Fibroblast of the aortic adventitia (primary cell): ENCODE measurements around the gene PRMT5. TPM values are rescaled to one million over a fixed set of nuclear protein-coding genes. Genes with fewer than 3 reads are reported as not detected.
A peak's percentile ranks its signal among the peaks of the same experiment; 100 is the strongest.

Experiments
- DNase-seq: peaks from one replicate; pipeline ENCODE4 v3.0.0-alpha.2; 2010; ENCODE audit warnings: low read depth
- H3K4me3 ChIP-seq: 2 replicates; pipeline ENCODE4 v1.5.1; 2011; ENCODE audit warnings: low read depth, mild to moderate bottlenecking, control low read depth, low read length, moderate library complexity
- total RNA-seq: library from RNA; depleted of rRNA; stranded (reverse); fragments of >200 nt; gene quantifications from 2 replicates; pipeline ENCODE4 v1.2.3, GENCODE V29; 2012; ENCODE audit warnings: low replicate concordance
- TF ChIP-seq, protein P1 (sequence below): IDR thresholded peaks from 2 replicates; pipeline ENCODE4 v1.5.1; 2011; ENCODE audit warnings: mild to moderate bottlenecking, low read length, control low read depth, inconsistent platforms; ENCODE audit not compliant: insufficient read depth

Gene PRMT5
- total RNA-seq, 1 donor: 53.5 TPM

DNA sequence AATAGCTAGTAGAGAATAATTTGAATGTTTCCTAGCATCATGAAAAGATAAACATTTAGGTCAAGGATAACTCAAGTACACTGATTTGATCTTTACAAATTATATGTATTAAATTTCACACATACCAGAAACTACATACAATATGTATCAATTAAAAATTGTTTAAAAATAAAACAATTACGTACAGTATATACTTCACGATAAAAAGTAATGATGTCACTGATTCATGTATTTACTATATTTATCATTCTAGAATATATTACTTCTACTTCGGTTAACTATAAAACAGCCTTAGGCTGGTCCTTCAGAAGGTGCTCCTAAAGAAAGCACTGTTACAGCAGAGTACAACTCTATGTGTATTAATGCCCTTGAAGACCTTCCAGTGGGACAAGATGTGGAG lies 21.7 kb downstream of the PRMT5 start:
- DNase-seq: no peak
- TF ChIP-seq, protein P1, sequence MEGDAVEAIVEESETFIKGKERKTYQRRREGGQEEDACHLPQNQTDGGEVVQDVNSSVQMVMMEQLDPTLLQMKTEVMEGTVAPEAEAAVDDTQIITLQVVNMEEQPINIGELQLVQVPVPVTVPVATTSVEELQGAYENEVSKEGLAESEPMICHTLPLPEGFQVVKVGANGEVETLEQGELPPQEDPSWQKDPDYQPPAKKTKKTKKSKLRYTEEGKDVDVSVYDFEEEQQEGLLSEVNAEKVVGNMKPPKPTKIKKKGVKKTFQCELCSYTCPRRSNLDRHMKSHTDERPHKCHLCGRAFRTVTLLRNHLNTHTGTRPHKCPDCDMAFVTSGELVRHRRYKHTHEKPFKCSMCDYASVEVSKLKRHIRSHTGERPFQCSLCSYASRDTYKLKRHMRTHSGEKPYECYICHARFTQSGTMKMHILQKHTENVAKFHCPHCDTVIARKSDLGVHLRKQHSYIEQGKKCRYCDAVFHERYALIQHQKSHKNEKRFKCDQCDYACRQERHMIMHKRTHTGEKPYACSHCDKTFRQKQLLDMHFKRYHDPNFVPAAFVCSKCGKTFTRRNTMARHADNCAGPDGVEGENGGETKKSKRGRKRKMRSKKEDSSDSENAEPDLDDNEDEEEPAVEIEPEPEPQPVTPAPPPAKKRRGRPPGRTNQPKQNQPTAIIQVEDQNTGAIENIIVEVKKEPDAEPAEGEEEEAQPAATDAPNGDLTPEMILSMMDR: no peak
- no peak overlapping the region for H3K4me3 ChIP-seq

DNA sequence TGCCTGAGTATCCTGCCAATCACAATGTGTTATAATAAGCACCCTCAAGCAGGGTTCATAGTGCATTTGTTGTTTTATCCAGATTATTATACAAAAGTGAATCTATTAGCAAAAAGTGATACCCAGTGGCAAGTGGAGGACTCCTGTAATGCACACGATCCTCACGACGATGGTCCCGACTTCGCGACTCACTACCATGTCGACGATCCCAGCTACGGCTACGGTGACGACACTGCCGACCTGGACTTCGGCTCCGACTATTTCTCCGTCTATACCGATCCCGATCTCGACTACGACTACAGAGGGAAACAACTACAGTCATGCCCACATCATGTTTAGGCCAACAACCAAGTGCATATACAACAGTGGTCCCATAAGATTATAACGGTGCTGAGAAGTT lies 23.1 kb downstream of the PRMT5 start:
- H3K4me3 ChIP-seq: no peak overlapping the region
- no peak for DNase-seq
- TF ChIP-seq, protein P1: no peak

DNA sequence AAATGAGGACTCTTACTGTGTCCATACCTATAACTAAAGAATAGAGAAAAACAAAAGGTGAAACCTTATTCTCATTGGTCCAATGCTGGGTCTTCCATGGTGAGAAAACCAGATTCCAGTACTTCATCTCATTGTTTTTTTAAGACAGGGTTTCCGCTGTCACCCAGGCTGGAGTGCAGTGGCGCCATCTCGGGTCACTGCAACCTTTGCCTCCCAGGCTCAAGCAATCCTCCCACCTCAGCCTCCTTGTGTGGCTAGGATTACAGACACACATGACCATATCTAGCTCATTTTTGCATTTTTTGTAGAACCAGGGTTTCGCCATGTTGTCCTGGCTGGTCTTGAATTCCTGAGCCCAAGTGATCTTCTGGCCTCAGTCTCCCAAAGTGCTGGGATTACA lies 23.5 kb downstream of the PRMT5 start:
- H3K4me3 ChIP-seq: no peak overlapping the region
- DNase-seq: no peak
- TF ChIP-seq, protein P1: no peak

DNA sequence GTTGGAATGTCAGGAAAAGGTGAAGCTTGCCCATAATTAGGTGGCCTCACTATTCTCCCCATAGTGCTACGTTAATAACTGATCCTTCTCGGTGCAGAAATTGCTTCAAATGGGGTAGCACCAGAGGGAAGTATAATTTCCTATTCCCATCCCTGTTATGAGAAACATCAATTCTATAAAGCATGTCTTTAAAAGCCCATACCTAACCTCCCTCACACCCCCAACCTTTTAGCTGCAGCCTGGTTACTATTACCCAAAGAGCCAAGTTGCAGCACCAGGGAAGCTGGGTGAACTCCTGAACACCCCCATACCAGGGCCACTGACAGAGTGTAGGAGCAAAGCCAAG lies 25.5 kb downstream of the PRMT5 start:
- no peak overlapping the region for H3K4me3 ChIP-seq
- TF ChIP-seq, protein P1: no peak
- no peak for DNase-seq

DNA sequence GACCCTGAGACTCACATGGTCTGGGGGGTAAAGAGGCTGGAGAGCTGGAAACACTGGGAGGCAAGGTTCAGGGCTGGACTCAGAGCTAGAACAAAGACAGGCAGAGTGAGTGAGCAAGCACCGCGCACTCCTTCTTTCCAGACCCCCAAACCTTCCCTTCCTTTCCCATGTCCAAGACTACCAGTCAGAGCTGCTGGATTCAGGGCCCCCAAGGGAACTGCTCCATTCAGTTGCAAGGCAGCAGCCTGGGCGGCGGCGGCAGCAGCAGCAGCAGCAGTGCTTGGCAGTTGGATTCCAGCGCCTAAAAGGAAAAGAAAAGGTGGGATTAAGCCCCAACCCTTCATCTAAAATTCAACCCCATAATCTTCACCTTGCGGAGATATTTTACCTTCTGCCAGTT lies 27.4 kb downstream of the PRMT5 start:
- DNase-seq: no peak
- no peak overlapping the region for H3K4me3 ChIP-seq
- TF ChIP-seq, protein P1: no peak

DNA sequence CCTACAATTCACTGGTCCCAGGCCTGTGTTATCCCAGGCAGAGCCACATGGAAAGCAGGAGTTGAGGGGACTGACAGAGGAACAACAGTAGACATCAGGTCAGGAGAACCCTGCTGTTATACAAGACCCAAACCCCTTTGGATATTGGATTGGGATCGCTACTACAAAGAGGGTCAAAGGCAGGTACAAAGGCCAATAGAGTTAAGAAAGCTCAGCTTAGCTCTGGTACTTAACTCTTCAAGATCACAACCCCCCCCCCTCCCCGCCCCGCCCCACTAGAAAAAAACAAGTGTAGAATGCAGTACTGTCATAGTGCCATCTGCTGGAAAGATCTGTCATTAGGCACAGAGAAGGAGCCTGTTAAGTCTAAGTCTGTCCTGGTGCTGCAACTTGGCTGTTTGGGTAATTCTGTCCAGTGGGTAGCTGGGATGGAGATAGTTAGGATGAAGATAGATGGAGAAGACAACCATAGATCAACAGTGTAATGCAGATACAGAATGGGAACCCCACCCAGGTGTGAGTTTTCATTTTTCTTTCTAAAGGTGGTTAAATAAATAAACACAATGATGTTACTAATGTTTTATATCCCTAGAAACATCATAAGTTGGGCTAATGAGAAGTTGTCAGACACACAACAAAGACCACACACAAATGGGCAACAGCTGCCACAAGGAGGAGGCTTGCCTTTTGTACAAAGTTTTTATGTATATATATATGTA lies 28.9 kb downstream of the PRMT5 start:
- peak; percentile 79 for DNase-seq
- H3K4me3 ChIP-seq: no peak overlapping the region
- TF ChIP-seq, protein P1: peak; percentile 70
